ENCODE results near the gene ZNF317. TPM values are rescaled to one million over a fixed set of nuclear protein-coding genes. Genes with fewer than 3 reads are reported as not detected.

ZNF317 gene
- total and polyA plus RNA-seq, 2 experiments from 2014 or later = 10.5 to 16.0 TPM

DNA sequence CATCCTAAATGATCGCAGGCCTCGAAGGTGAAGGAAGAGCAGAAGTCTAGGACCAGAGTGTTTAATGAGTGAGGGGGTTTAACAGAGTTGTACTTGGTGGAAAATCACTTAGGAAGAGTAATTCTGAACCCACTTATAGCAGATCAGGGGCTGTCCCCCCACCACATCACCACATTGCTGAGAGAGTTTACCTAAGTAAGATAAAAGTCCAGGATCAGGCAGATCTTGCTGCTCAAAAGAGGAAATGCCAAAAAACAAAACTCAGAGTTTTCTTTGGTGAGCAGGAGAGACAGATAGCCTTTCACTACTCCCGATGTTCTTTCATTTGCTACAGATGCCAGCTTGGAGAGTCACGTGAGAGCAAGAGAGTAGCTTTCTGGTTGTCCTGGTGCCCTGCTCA lies 15.4 kb downstream of the ZNF317 start:
- Histone ChIP-seq H3K36me3 (ENCODE audit: low read depth) (peaks cover 45% of the 10 kb centered on the region), H3K4me1 (ENCODE audit: insufficient read depth) (no peaks in the 10 kb centered on the region), H3K4me3 (no peak overlapping the region), H3K9me3 (ENCODE audit: low read depth) (no peaks in the 10 kb centered on the region), H3K79me2 (ENCODE audit: insufficient read depth) (peaks cover 67% of the 10 kb centered on the region), H3K27ac (no peak overlapping the region), H3K27me3 (replicated peaks; ENCODE audit: insufficient read depth) (no peaks in the 10 kb centered on the region), H3F3A (ENCODE audit: insufficient read depth) (no peaks in the 10 kb centered on the region), H2AFZ (no peak overlapping the region), H4K20me1 (ENCODE audit: insufficient read depth) (no peaks in the 10 kb centered on the region), H3K9ac (no peak overlapping the region), H3K9me2 (ENCODE audit: insufficient read depth) (no peaks in the 10 kb centered on the region), H3K4me2 (ENCODE audit: unreplicated experiment) (no peak overlapping the region)
- no peak for DNase-seq
- no peak for TF ChIP-seq EZH2phosphoT487 (IDR thresholded peaks at IDR 0.05; ENCODE audit: insufficient read depth, low read depth)
- TF ChIP-seq EZH2 (IDR thresholded peaks at IDR 0.05; ENCODE audit: insufficient read depth, poor library complexity, severe bottlenecking) = no peak
- WGBS, 2 experiments (ENCODE audit: low coverage in 1 of 2, low lambda C conversion rate in 2 of 2, missing lambda C conversion rate in 2 of 2) = 98% methylated on average over 4 of the region's 4 CpGs
- in situ Hi-C loops (cut with MboI) = no loop called here

DNA sequence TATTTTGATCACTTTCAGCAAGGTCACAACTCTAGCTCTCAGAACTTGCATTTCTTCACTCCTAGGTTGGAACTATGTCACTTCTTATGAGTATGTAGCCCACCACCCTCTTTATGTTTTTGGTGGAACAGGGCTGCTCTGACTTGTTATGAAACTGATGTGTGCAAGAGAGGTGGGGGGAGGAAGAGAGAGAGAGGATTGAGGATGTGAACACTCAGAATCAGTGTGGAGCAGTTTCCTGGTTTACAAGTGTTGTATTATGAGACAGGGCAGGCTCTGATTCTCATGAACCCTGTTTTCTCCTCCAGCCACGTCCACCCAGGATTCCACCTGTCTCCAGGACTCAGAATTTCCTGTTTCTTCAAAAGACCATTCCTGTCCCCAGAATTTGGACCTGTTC lies 16.1 kb downstream of the ZNF317 start:
- no peaks in the 10 kb centered on the region for H3K9me3 ChIP-seq (ENCODE audit: low read depth)
- no peak overlapping the region for H3K9ac ChIP-seq
- peaks cover 64% of the 10 kb centered on the region for H3K79me2 ChIP-seq (ENCODE audit: insufficient read depth)

DNA sequence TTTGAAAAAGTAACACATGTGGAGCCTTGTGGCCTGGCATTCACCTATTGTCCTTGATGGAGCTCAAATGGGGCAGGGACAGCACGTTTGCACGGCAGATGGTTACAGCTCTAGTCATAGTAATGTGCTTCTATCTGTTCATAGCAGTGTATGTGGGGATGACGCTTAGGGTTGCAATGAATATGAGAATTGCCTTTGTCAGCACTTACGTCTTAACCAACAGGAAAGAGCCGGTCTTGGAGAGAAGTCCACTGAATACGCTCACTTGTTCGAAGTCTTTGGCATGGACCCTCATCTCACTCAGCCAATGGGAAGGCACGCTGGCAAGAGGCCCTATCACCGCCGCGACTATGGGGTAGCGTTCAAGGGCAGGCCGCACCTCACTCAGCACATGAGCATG lies 19.7 kb downstream of the ZNF317 start:
- in situ Hi-C loops (cut with MboI) = no loop called here
- Histone ChIP-seq H4K20me1 (ENCODE audit: insufficient read depth) (no peaks in the 10 kb centered on the region), H3K9ac (no peak overlapping the region), H3K4me1 (ENCODE audit: insufficient read depth) (no peaks in the 10 kb centered on the region), H3K9me3 (ENCODE audit: low read depth) (no peaks in the 10 kb centered on the region), H3K79me2 (ENCODE audit: insufficient read depth) (peaks cover 31% of the 10 kb centered on the region), H2AFZ (no peak overlapping the region), H3F3A (ENCODE audit: insufficient read depth) (no peaks in the 10 kb centered on the region), H3K27me3 (replicated peaks; ENCODE audit: insufficient read depth) (no peaks in the 10 kb centered on the region), H3K27ac (no peak overlapping the region), H3K4me3 (no peak overlapping the region), H3K4me2 (ENCODE audit: unreplicated experiment) (no peak overlapping the region), H3K36me3 (ENCODE audit: low read depth) (peaks cover 69% of the 10 kb centered on the region), H3K9me2 (ENCODE audit: insufficient read depth) (no peaks in the 10 kb centered on the region)
- TF ChIP-seq EZH2 (IDR thresholded peaks at IDR 0.05; ENCODE audit: insufficient read depth, poor library complexity, severe bottlenecking) (no peak), EZH2phosphoT487 (IDR thresholded peaks at IDR 0.05; ENCODE audit: insufficient read depth, low read depth) (no peak)
- no peak for DNase-seq
- 98 to 99% methylated on average over 13 of the region's 13 CpGs for WGBS, 2 experiments (ENCODE audit: low coverage in 1 of 2, low lambda C conversion rate in 2 of 2, missing lambda C conversion rate in 2 of 2)

More for the DNA sequence above, 16.1 kb downstream of the ZNF317 start:
- TF ChIP-seq EZH2phosphoT487 (IDR thresholded peaks at IDR 0.05; ENCODE audit: insufficient read depth, low read depth) = no peak
- no peak for TF ChIP-seq EZH2 (IDR thresholded peaks at IDR 0.05; ENCODE audit: insufficient read depth, poor library complexity, severe bottlenecking)
- no peak overlapping the region for H2AFZ ChIP-seq
- no peak overlapping the region for H3K4me3 ChIP-seq
- in situ Hi-C loops (cut with MboI) = no loop called here
- H3F3A ChIP-seq (ENCODE audit: insufficient read depth) = no peaks in the 10 kb centered on the region
- no peak overlapping the region for H3K4me2 ChIP-seq (ENCODE audit: unreplicated experiment)
- 100% methylated on average over 1 of the region's 1 CpG for WGBS, 2 experiments (ENCODE audit: low coverage in 1 of 2, low lambda C conversion rate in 2 of 2, missing lambda C conversion rate in 2 of 2)
- no peak overlapping the region for H3K27ac ChIP-seq
- H3K36me3 ChIP-seq (ENCODE audit: low read depth) = peaks cover 52% of the 10 kb centered on the region
- no peak for DNase-seq
- H3K4me1 ChIP-seq (ENCODE audit: insufficient read depth) = no peaks in the 10 kb centered on the region
- H3K27me3 ChIP-seq (replicated peaks; ENCODE audit: insufficient read depth) = no peaks in the 10 kb centered on the region
- H4K20me1 ChIP-seq (ENCODE audit: insufficient read depth) = no peaks in the 10 kb centered on the region
- H3K9me2 ChIP-seq (ENCODE audit: insufficient read depth) = no peaks in the 10 kb centered on the region

DNA sequence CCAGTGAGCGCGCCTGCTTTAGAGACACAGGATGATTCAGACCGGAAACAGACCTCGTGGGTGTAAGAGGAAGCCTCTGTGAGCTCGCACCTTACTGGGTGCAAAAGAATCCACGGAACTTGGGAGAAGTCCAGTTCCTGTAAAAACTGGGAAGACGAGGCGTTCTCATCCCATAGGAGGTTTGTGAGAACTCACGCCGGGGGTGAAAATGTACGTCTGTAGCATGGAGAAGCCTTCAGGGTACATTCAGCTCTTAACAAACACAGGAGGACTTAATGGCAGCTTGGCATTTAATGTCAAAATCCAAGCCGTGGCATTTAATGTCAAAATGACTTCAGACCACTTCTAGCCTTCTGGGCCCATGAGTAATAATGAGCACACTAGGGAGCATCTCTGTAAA lies 21.2 kb downstream of the ZNF317 start:
- Histone ChIP-seq H3K27ac (no peak overlapping the region), H3K4me1 (ENCODE audit: insufficient read depth) (no peaks in the 10 kb centered on the region), H2AFZ (no peak overlapping the region), H3K9me2 (ENCODE audit: insufficient read depth) (no peaks in the 10 kb centered on the region), H3K27me3 (replicated peaks; ENCODE audit: insufficient read depth) (no peaks in the 10 kb centered on the region), H3K79me2 (ENCODE audit: insufficient read depth) (peaks cover 16% of the 10 kb centered on the region), H3F3A (ENCODE audit: insufficient read depth) (no peaks in the 10 kb centered on the region), H3K36me3 (ENCODE audit: low read depth) (peaks cover 65% of the 10 kb centered on the region), H3K9me3 (ENCODE audit: low read depth) (no peaks in the 10 kb centered on the region), H3K9ac (no peak overlapping the region), H3K4me2 (ENCODE audit: unreplicated experiment) (no peak overlapping the region), H3K4me3 (no peak overlapping the region), H4K20me1 (ENCODE audit: insufficient read depth) (no peaks in the 10 kb centered on the region)
- WGBS, 2 experiments (ENCODE audit: low coverage in 1 of 2, low lambda C conversion rate in 2 of 2, missing lambda C conversion rate in 2 of 2) = 97 to 100% methylated on average over 12 of the region's 12 CpGs
- no peak for DNase-seq
- TF ChIP-seq EZH2 (IDR thresholded peaks at IDR 0.05; ENCODE audit: insufficient read depth, poor library complexity, severe bottlenecking) = no peak
- no peak for TF ChIP-seq EZH2phosphoT487 (IDR thresholded peaks at IDR 0.05; ENCODE audit: insufficient read depth, low read depth)
- in situ Hi-C loops (cut with MboI) = no loop called here

DNA sequence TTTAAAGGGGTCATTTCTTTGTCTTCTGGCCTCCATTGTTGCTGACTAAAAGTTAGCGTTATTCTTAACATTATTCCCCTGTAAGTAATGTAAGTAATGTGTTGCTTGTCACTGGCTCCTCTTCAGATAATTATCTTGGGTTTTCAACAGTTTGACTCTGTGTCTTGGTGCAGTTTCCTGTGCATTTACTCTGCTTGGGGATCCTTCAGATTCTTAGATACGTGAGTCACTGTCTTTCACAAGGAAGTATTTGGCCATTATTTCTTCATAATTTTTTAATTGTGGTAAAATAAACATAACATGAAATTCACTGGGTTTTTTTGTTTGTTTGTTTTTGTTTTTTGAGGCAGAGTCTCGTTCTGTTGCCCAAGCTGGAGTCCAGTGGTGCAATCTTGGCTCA lies 25.1 kb downstream of the ZNF317 start:
- no peaks in the 10 kb centered on the region for H4K20me1 ChIP-seq (ENCODE audit: insufficient read depth)
- no peak overlapping the region for H2AFZ ChIP-seq
- H3K4me2 ChIP-seq (ENCODE audit: unreplicated experiment) = no peak overlapping the region
- H3K4me1 ChIP-seq (ENCODE audit: insufficient read depth) = no peaks in the 10 kb centered on the region
- no peak overlapping the region for H3K4me3 ChIP-seq
- TF ChIP-seq EZH2phosphoT487 (IDR thresholded peaks at IDR 0.05; ENCODE audit: insufficient read depth, low read depth) (no peak), EZH2 (IDR thresholded peaks at IDR 0.05; ENCODE audit: insufficient read depth, poor library complexity, severe bottlenecking) (no peak)
- peaks cover 36% of the 10 kb centered on the region for H3K36me3 ChIP-seq (ENCODE audit: low read depth)
- H3K27ac ChIP-seq = no peak overlapping the region
- peak; percentile 10 for DNase-seq
- no peaks in the 10 kb centered on the region for H3K9me3 ChIP-seq (ENCODE audit: low read depth)
- 94 to 98% methylated on average over 3 of the region's 3 CpGs for WGBS, 2 experiments (ENCODE audit: low coverage in 1 of 2, low lambda C conversion rate in 2 of 2, missing lambda C conversion rate in 2 of 2)
- peaks cover 7% of the 10 kb centered on the region; the same call in 1 of the 2 replicates for H3K79me2 ChIP-seq (ENCODE audit: insufficient read depth)
- H3K9me2 ChIP-seq (ENCODE audit: insufficient read depth) = no peaks in the 10 kb centered on the region
- in situ Hi-C loops (cut with MboI) = no loop called here
- no peaks in the 10 kb centered on the region for H3K27me3 ChIP-seq (replicated peaks; ENCODE audit: insufficient read depth)
- no peaks in the 10 kb centered on the region for H3F3A ChIP-seq (ENCODE audit: insufficient read depth)
- no peak overlapping the region for H3K9ac ChIP-seq
